KBM-7 (cell line): ENCODE data around the gene LMNTD1.

Source experiments
- DNase-seq: peaks from one replicate; pipeline ENCODE4 v3.0.0-alpha.2; 2015
- in situ Hi-C: fragments of 300-500 bp; cut with MboI; formaldehyde crosslinking; loops from 2 replicates; pipeline ENCODE4 v1.14.3; 2020; ENCODE audit warnings: low sequenced_read_pairs, low pct_unique_long_range_greater_than_20kb, mixed read lengths

Gene LMNTD1

GRCh38 chr12:25558586-25558985, 5.5 kb upstream of the LMNTD1 start:
- no peak for DNase-seq
- in situ Hi-C loops, result no loop called here

- in situ Hi-C loops, result no loop called here
- peak; percentile 36 for DNase-seq
Measured at GRCh38 chr12:25557830-25558436, 4.8 kb upstream of the LMNTD1 start.

- peak; percentile 8 for DNase-seq
- in situ Hi-C loops, result no loop called here
Measured at GRCh38 chr12:25556153-25556552, 3.1 kb upstream of the LMNTD1 start.

GRCh38 chr12:25552681-25553080, 402 bp downstream of the LMNTD1 start:
- DNase-seq, result no peak
- in situ Hi-C loops, result no loop called here

GRCh38 chr12:25550186-25550585, 2.9 kb downstream of the LMNTD1 start:
- in situ Hi-C loops, result no loop called here
- no peak for DNase-seq

- DNase-seq, result no peak
- in situ Hi-C loops, result no loop called here
Measured at GRCh38 chr12:25549120-25549519, 4.0 kb downstream of the LMNTD1 start.

- no peak for DNase-seq
- in situ Hi-C loops, result no loop called here
Measured at GRCh38 chr12:25546318-25546717, 6.8 kb downstream of the LMNTD1 start.

- DNase-seq, result no peak
- in situ Hi-C loops, result no loop called here
Measured at GRCh38 chr12:25533150-25533549, 19.9 kb downstream of the LMNTD1 start.

- no peak for DNase-seq
- in situ Hi-C loops, result no loop called here
Measured at GRCh38 chr12:25531502-25532052, 21.5 kb downstream of the LMNTD1 start.

GRCh38 chr12:25529738-25530137, 23.3 kb downstream of the LMNTD1 start:
- in situ Hi-C loops, result no loop called here
- DNase-seq, result no peak

- DNase-seq, result no peak
- in situ Hi-C loops, result no loop called here
Measured at GRCh38 chr12:25526778-25527177, 26.3 kb downstream of the LMNTD1 start.

- in situ Hi-C loops, result no loop called here
- no peak for DNase-seq
Measured at GRCh38 chr12:25524366-25524765, 28.7 kb downstream of the LMNTD1 start.

- in situ Hi-C loops, result no loop called here
- DNase-seq, result no peak
Measured at GRCh38 chr12:25521625-25522256, 31.3 kb downstream of the LMNTD1 start.

GRCh38 chr12:25518512-25518911, 34.6 kb downstream of the LMNTD1 start:
- in situ Hi-C loops, result no loop called here
- DNase-seq, result no peak

GRCh38 chr12:25504744-25505143, 48.3 kb downstream of the LMNTD1 start:
- in situ Hi-C loops, result no loop called here
- no peak for DNase-seq

GRCh38 chr12:25503666-25504065, 49.4 kb downstream of the LMNTD1 start:
- in situ Hi-C loops, result no loop called here

GRCh38 chr12:25502596-25502995, 50.5 kb downstream of the LMNTD1 start:
- in situ Hi-C loops, result no loop called here
- DNase-seq, result peak; percentile 18

More at GRCh38 chr12:25503666-25504065, 49.4 kb downstream of the LMNTD1 start:
- DNase-seq, result no peak

- in situ Hi-C loops, result no loop called here
- no peak for DNase-seq
Measured at GRCh38 chr12:25502118-25502517, 51.0 kb downstream of the LMNTD1 start.

GRCh38 chr12:25501549-25501948, 51.5 kb downstream of the LMNTD1 start:
- in situ Hi-C loops, result no loop called here
- no peak for DNase-seq

GRCh38 chr12:25500651-25501050, 52.4 kb downstream of the LMNTD1 start:
- no peak for DNase-seq
- in situ Hi-C loops, result no loop called here

- in situ Hi-C loops, result no loop called here
- DNase-seq, result no peak
Measured at GRCh38 chr12:25497021-25497420, 56.1 kb downstream of the LMNTD1 start.
